ENCODE results near the gene DNAH14. TPM values are rescaled to one million over a fixed set of nuclear protein-coding genes. Genes with fewer than 3 reads are reported as not detected.

The DNAH14 gene
- total RNA-seq, 6 donors from 2014 or later, result 2.1 to 26.5 (median 12.9) TPM

DNA sequence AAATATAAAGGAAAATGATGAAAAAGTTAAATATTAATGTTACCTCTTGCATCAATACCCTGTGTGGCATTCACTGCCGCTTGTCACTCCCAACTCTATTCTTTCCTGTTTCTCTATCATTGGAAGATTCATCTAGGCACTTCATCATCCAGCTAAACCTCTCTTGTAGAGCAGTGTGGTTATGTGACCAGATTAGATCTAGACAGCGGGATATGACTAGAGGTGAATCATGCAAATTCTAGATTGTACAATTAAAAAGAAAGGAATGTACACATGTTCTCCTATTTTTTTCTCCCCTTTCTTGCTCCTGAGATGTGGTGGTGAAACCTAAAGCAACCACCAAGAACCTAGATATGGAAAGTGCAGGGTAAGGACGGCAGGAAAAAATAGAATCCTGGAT lies 324.3 kb downstream of the DNAH14 start:
- Histone ChIP-seq H3K27ac (no peak overlapping the region), H3K9me3 (no peaks in the 10 kb centered on the region), H3K4me1 (no peaks in the 10 kb centered on the region), H3K36me3 (no peaks in the 10 kb centered on the region), H3K27me3 (no peaks in the 10 kb centered on the region), H3K4me3 (no peak overlapping the region)
- DNase-seq (no peak), ATAC-seq (ENCODE audit: low FRiP score in 2 of 2) (no peak)
- TF ChIP-seq EP300 (IDR thresholded peaks at IDR 0.05), result no peak
- no peak for TF ChIP-seq POLR2A (IDR thresholded peaks at IDR 0.05)
- TF ChIP-seq POLR2AphosphoS5 (IDR thresholded peaks at IDR 0.05), result no peak
- TF ChIP-seq, protein P1, sequence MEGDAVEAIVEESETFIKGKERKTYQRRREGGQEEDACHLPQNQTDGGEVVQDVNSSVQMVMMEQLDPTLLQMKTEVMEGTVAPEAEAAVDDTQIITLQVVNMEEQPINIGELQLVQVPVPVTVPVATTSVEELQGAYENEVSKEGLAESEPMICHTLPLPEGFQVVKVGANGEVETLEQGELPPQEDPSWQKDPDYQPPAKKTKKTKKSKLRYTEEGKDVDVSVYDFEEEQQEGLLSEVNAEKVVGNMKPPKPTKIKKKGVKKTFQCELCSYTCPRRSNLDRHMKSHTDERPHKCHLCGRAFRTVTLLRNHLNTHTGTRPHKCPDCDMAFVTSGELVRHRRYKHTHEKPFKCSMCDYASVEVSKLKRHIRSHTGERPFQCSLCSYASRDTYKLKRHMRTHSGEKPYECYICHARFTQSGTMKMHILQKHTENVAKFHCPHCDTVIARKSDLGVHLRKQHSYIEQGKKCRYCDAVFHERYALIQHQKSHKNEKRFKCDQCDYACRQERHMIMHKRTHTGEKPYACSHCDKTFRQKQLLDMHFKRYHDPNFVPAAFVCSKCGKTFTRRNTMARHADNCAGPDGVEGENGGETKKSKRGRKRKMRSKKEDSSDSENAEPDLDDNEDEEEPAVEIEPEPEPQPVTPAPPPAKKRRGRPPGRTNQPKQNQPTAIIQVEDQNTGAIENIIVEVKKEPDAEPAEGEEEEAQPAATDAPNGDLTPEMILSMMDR (IDR thresholded peaks at IDR 0.05), result no peak
- WGBS, 2 donors, result 89 to 90% methylated on average over 3 of the region's 3 CpGs

DNA sequence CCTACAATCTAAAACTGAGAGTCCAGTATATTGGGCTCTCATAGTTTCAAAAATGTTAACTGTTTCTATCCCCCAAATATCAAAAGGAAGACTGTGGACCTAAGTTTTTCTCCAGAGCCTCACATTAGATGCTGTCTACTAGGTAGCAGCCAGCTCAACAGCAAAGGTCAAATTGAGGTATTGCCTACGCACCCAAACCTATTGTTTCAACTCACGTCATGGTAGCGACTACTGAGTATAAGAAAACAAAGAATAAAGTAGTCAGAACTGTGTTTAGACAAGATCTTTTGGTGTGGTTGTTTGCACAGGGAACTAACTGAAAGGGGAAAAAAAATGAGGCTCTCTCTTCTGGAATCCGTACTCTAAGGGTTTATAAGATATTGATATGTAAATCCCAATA lies 325.2 kb downstream of the DNAH14 start:
- H3K27me3 ChIP-seq, result no peaks in the 10 kb centered on the region
- no peaks in the 10 kb centered on the region for H3K36me3 ChIP-seq
- no peaks in the 10 kb centered on the region for H3K4me1 ChIP-seq
- no peak overlapping the region for H3K27ac ChIP-seq
- no peak for DNase-seq
- no peaks in the 10 kb centered on the region for H3K9me3 ChIP-seq
- TF ChIP-seq POLR2AphosphoS5 (IDR thresholded peaks at IDR 0.05), result no peak
- TF ChIP-seq, protein P1 (IDR thresholded peaks at IDR 0.05), result no peak
- no peak for TF ChIP-seq EP300 (IDR thresholded peaks at IDR 0.05)
- TF ChIP-seq POLR2A (IDR thresholded peaks at IDR 0.05), result no peak
- no peak overlapping the region for H3K4me3 ChIP-seq
- 74 to 80% methylated on average over 4 of the region's 4 CpGs for WGBS, 2 donors
- no peak for ATAC-seq (ENCODE audit: low FRiP score in 2 of 2)

DNA sequence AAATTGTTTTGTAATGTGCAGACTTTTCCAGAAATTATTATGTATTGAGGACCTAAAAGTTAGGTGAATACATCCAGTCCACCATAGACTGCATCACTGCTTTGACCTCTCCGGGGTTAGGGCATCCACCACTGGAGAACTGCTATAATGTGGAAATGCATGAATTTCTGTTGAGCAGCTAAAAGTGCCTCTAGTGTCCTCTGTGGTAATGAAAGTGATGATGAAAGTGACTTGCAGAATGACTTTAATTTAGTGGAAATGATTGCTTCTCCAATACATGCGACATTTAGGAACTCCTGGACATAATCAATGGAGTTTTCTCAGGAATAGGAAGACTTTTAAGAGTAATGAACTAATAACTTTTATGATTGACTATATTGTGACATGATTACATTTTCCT lies 327.6 kb downstream of the DNAH14 start:
- no peak for ATAC-seq (ENCODE audit: low FRiP score in 2 of 2)
- no peaks in the 10 kb centered on the region for H3K27me3 ChIP-seq
- H3K27ac ChIP-seq, result no peak overlapping the region
- no peak overlapping the region for H3K4me3 ChIP-seq
- TF ChIP-seq, protein P1 (IDR thresholded peaks at IDR 0.05), result no peak
- no peak for TF ChIP-seq POLR2A (IDR thresholded peaks at IDR 0.05)
- TF ChIP-seq EP300 (IDR thresholded peaks at IDR 0.05), result no peak
- TF ChIP-seq POLR2AphosphoS5 (IDR thresholded peaks at IDR 0.05), result no peak
- H3K4me1 ChIP-seq, result no peaks in the 10 kb centered on the region
- no peak for DNase-seq
- 60 to 88% methylated on average over 2 of the region's 2 CpGs for WGBS, 2 donors
- H3K9me3 ChIP-seq, result peaks cover 0 to 5% (median 0%) of the 10 kb centered on the region in 4 donors
- H3K36me3 ChIP-seq, result no peaks in the 10 kb centered on the region

DNA sequence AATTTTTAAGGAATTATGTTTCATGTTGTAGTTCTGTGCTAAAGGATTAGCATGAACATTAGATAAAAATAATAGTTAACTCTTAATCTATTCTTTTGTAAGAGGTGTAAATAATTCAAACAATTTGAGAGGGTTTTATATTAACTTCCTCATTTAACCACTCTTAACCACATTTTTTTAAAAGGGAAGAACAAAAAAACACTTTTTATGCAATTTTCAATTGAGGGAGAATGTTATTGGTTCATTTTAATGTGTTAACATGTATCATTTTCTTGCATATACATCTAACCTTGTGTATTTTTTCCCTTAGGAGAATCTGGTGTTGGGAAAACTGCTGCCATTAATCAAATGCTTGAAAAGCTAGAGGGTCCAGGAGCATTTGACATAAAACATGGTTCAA lies 329.3 kb downstream of the DNAH14 start:
- no peak for TF ChIP-seq EP300 (IDR thresholded peaks at IDR 0.05)
- TF ChIP-seq, protein P1 (IDR thresholded peaks at IDR 0.05), result no peak
- TF ChIP-seq POLR2AphosphoS5 (IDR thresholded peaks at IDR 0.05), result no peak
- no peak for TF ChIP-seq POLR2A (IDR thresholded peaks at IDR 0.05)
- H3K9me3 ChIP-seq, result peaks cover 0 to 5% (median 0%) of the 10 kb centered on the region in 4 donors
- ATAC-seq (ENCODE audit: low FRiP score in 2 of 2), result no peak
- no peak overlapping the region for H3K4me3 ChIP-seq
- H3K4me1 ChIP-seq, result no peaks in the 10 kb centered on the region
- H3K36me3 ChIP-seq, result no peaks in the 10 kb centered on the region
- no peak overlapping the region for H3K27ac ChIP-seq
- no peak for DNase-seq
- no peaks in the 10 kb centered on the region for H3K27me3 ChIP-seq

DNA sequence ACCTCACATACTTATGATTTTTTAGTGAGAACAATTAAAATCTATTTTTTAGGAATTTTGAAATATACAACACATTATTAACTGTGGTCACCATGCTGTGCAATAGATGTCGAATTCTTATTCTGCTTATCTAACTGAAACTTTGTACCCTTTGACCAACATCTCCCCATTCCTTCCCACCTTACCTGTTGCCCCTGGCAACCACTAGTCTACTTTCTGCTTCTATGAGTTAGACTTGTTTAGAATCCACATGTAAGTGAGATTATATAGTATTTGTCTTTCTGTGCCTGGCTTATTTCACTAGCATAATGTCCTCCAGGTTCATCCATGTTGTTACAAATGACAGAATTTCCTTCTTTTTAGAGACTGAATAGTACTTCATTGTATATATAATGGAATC lies 330.1 kb downstream of the DNAH14 start:
- Histone ChIP-seq H3K36me3 (no peaks in the 10 kb centered on the region), H3K27ac (no peak overlapping the region), H3K27me3 (no peaks in the 10 kb centered on the region), H3K9me3 (peaks cover 0 to 5% (median 0%) of the 10 kb centered on the region in 4 donors), H3K4me1 (no peaks in the 10 kb centered on the region), H3K4me3 (no peak overlapping the region)
- TF ChIP-seq POLR2AphosphoS5 (IDR thresholded peaks at IDR 0.05) (no peak), EP300 (IDR thresholded peaks at IDR 0.05) (no peak), POLR2A (IDR thresholded peaks at IDR 0.05) (no peak)
- TF ChIP-seq, protein P1 (IDR thresholded peaks at IDR 0.05), result no peak
- 79 to 80% methylated on average over 1 of the region's 1 CpG for WGBS, 2 donors
- DNase-seq (no peak), ATAC-seq (ENCODE audit: low FRiP score in 2 of 2) (no peak)
